Thyroid gland (tissue), 4 donors: ENCODE results near the gene RGS9BP. TPM values are rescaled to one million over a fixed set of nuclear protein-coding genes. Genes with fewer than 3 reads are reported as not detected.

Experiments used
- DNase-seq, 2 donors: peaks; one replicate each; pipeline ENCODE4 v3.0.0-alpha.2; 2019
- H3K27ac ChIP-seq, 3 donors: fragments of 200-600 bp; sonication (generic); 1 replicate in 2 of 3; 2 replicates in 1 of 3; pipeline ENCODE4 v1.5.1; 2016 to 2019; ENCODE audit warnings: mild to moderate bottlenecking in 1 of 3, moderate library complexity in 1 of 3
- H3K27me3 ChIP-seq: fragments of 200-600 bp; sonication (generic); one replicate; pipeline ENCODE4 v1.5.1; 2019
- H3K36me3 ChIP-seq, 2 donors: fragments of 200-600 bp; sonication (generic); one replicate each; pipeline ENCODE4 v1.5.1; 2016 to 2019
- H3K4me1 ChIP-seq, 2 donors: fragments of 200-600 bp; sonication (generic); one replicate each; pipeline ENCODE4 v1.5.1; 2017 to 2019
- H3K4me3 ChIP-seq, 3 donors: fragments of 200-600 bp; sonication (generic); replicated peaks in 1 of 3; 1 replicate in 2 of 3; 2 replicates in 1 of 3; pipeline ENCODE4 v1.5.1; 2016; ENCODE audit warnings: mild to moderate bottlenecking in 1 of 3
- H3K9me3 ChIP-seq: fragments of 200-600 bp; sonication (generic); one replicate; pipeline ENCODE4 v1.5.1; 2017
- CTCF ChIP-seq, 6 experiments: fragments of 200-600 bp in 3 of 6; fragments of 450-650 bp in 3 of 6; sonication (generic) in 3 of 6; IDR thresholded peaks; one replicate each; pipeline ENCODE4 v1.5.1; 2016 to 2019; ENCODE audit warnings: antibody characterized with exemption in 6 of 6, mild to moderate bottlenecking in 2 of 6, inconsistent platforms in 1 of 6, moderate library complexity in 1 of 6
- POLR2A ChIP-seq, 2 donors: fragments of 450-650 bp; IDR thresholded peaks; one replicate each; pipeline ENCODE4 v1.6.1; 2017; ENCODE audit warnings: antibody characterized with exemption in 2 of 2, mild to moderate bottlenecking in 2 of 2, moderate library complexity in 1 of 2
- WGBS, 2 donors: methylation state at CpG; one replicate each; pipeline ENCODE4 v1.1.5; 2017; 5-methylcytosine and 5-hydroxymethylcytosine counted together
- intact Hi-C: fragments of 100-400 bp; cut with DNase I; formaldehyde crosslinking; loops from one replicate; pipeline ENCODE4 v1.15.1; 2023
- total RNA-seq, 4 donors: library from RNA; depleted of rRNA; stranded (reverse); fragments of >200 nt; gene quantifications; one replicate each; pipeline ENCODE4 v1.2.3, GENCODE V29; 2016

RGS9BP gene
- total RNA-seq, 4 donors from 2014 or later, result 0.27 to 0.78 (median 0.48) TPM

- H3K36me3 ChIP-seq, result peaks cover 0 to 2% of the 10 kb centered on the region in 2 donors
- peaks cover 7 to 8% of the 10 kb centered on the region in 2 donors for H3K4me1 ChIP-seq
- 95 to 97% methylated on average over 6 of the region's 6 CpGs for WGBS, 2 donors
- no peaks in the 10 kb centered on the region for H3K27me3 ChIP-seq
- no peak for DNase-seq
- H3K4me3 ChIP-seq, result no peak overlapping the region
- TF ChIP-seq CTCF (IDR thresholded peaks at IDR 0.05), result no peak
- TF ChIP-seq POLR2A (IDR thresholded peaks at IDR 0.05), result no peak
- H3K27ac ChIP-seq, result no peak overlapping the region
- H3K9me3 ChIP-seq, result no peaks in the 10 kb centered on the region
- intact Hi-C loops, result no loop called here
Observed at GRCh38 chr19:32666084-32666483, 9.6 kb upstream of the RGS9BP start.

DNA sequence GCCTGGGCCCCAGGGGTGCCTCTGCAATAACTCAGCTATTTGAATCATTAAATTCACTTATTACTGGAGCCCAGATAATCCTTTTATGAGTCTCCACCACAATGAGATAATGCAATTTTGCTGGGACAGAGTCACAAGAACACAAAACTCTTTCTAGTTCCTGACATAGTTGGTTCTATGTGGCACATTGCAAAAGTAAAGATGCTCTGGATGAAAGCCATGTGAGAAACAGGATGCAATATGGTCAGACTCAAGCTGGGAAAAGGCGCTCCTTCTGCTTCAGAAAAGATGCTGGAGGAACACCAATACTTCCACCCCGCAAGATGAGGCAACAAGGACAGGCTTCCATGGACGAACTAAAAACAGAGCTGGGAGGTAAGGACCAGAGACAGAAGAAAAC is 6.3 kb upstream of the RGS9BP start:
- H3K4me1 ChIP-seq, result peaks cover 18 to 20% of the 10 kb centered on the region in 2 donors
- H3K27ac ChIP-seq, result no peak overlapping the region
- 91 to 96% methylated on average over 3 of the region's 3 CpGs for WGBS, 2 donors

GRCh38 chr19:32671883-32672593 is 3.6 kb upstream of the RGS9BP start:
- H3K27ac ChIP-seq, result no peak overlapping the region
- no peaks in the 10 kb centered on the region for H3K9me3 ChIP-seq
- no peak for DNase-seq
- 80 to 81% methylated on average over 14 of the region's 14 CpGs for WGBS, 2 donors
- H3K27me3 ChIP-seq, result no peaks in the 10 kb centered on the region
- peaks cover 25 to 29% of the 10 kb centered on the region in 2 donors for H3K4me1 ChIP-seq
- intact Hi-C loops, result loop anchor here (10.0 kb wide), 1 partner anchor 87 kb away; the partner anchor contains the start of gene PDCD5
- no peak for TF ChIP-seq CTCF (IDR thresholded peaks at IDR 0.05)
- TF ChIP-seq POLR2A (IDR thresholded peaks at IDR 0.05), result no peak
- H3K4me3 ChIP-seq, result no peak overlapping the region
- H3K36me3 ChIP-seq, result peaks cover 0 to under 1% of the 10 kb centered on the region in 2 donors

More for the DNA sequence above, 6.3 kb upstream of the RGS9BP start:
- Histone ChIP-seq H3K4me3 (no peak overlapping the region), H3K9me3 (no peaks in the 10 kb centered on the region), H3K36me3 (peaks cover 0 to 2% of the 10 kb centered on the region in 2 donors), H3K27me3 (no peaks in the 10 kb centered on the region)
- DNase-seq, result no peak
- intact Hi-C loops, result no loop called here
- TF ChIP-seq CTCF (IDR thresholded peaks at IDR 0.05) (no peak), POLR2A (IDR thresholded peaks at IDR 0.05) (no peak)

DNA sequence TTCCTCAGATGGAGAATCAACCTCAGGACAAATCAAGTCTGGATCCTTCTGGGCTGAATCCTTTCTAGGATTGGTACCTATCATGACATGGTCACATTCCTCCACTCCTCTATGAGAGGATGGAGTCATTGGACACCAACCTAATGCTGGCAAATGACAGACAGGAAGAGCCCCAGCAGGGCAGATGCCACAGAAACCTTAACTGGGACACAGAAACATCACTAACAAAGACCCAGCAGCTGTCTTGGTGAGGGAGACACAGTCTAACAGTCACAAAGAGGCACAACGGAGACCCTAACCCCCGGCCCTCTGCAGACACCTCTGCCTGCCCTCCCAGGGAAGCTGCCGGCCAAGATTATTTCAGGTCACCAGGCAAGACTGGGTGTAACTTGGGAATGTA is 2.8 kb upstream of the RGS9BP start:
- TF ChIP-seq CTCF (IDR thresholded peaks at IDR 0.05) (no peak), POLR2A (IDR thresholded peaks at IDR 0.05) (no peak)
- no peak for DNase-seq
- Histone ChIP-seq H3K9me3 (no peaks in the 10 kb centered on the region), H3K27me3 (no peaks in the 10 kb centered on the region), H3K4me3 (no peak overlapping the region), H3K36me3 (no peaks in the 10 kb centered on the region), H3K4me1 (peaks cover 25 to 29% of the 10 kb centered on the region in 2 donors), H3K27ac (no peak overlapping the region)
- intact Hi-C loops, result loop anchor here (10.0 kb wide), 1 partner anchor 88 kb away; the partner anchor contains the start of gene PDCD5
- WGBS, 2 donors, result 81 to 88% methylated on average over 3 of the region's 3 CpGs

GRCh38 chr19:32673573-32673972 is 2.1 kb upstream of the RGS9BP start:
- no peaks in the 10 kb centered on the region for H3K27me3 ChIP-seq
- WGBS, 2 donors, result 83 to 88% methylated on average over 8 to 10 of the region's 10 CpGs

More at GRCh38 chr19:32673573-32673972, 2.1 kb upstream of the RGS9BP start:
- Histone ChIP-seq H3K4me1 (peaks cover 25 to 29% of the 10 kb centered on the region in 2 donors), H3K36me3 (no peaks in the 10 kb centered on the region), H3K4me3 (no peak overlapping the region), H3K9me3 (no peaks in the 10 kb centered on the region), H3K27ac (no peak overlapping the region)
- intact Hi-C loops, result loop anchor here (10.0 kb wide), 1 partner anchor 89 kb away; the partner anchor contains the start of gene PDCD5
- TF ChIP-seq POLR2A (IDR thresholded peaks at IDR 0.05), result no peak
- TF ChIP-seq CTCF (IDR thresholded peaks at IDR 0.05), result no peak
- DNase-seq, result no peak
